K562 (cell line): Measurements from ENCODE around the gene ADGRB3. TPM values are rescaled to one million over a fixed set of nuclear protein-coding genes. Genes with fewer than 3 reads are reported as not detected.

Experiments used
- ATAC-seq: fragments of 200-7000 bp; cut with Tn5 transposase; 3 replicates; pipeline ENCODE4 v1.9.1; 2020; ENCODE audit warnings: moderate library complexity
- BruUV-seq: library from RNA; stranded (reverse); fragments of 400-500 nt; replicated peaks from 2 replicates; lab custom pipeline; 2021; lab: Mats Ljungman, UMichigan
- CTCF ChIA-PET: fragments of 300-600 bp; formaldehyde crosslinking; extraction: SDS; loops from one replicate; lab custom pipeline; 2021; ENCODE audit warnings: low intra/inter-chr PET ratio; lab: Yijun Ruan, JAX
- POLR2A ChIA-PET: fragments of 300-600, 350-650 bp; sonication (Branson Sonifier 250); formaldehyde crosslinking; extraction: SDS; loops from one replicate; lab custom pipeline; 2021; ENCODE audit warnings: antibody characterized with exemption, inconsistent platforms; lab: Yijun Ruan, JAX
- DNase-seq, 4 experiments: peaks; one replicate each; pipeline versions ENCODE4 v3.0.0 to v3.0.0-alpha.2; 2011 to 2018; ENCODE audit warnings: low spot score in 3 of 4, mixed read lengths in 3 of 4; ENCODE audit errors: extremely low read depth in 1 of 4
- FAIRE-seq: peaks from 2 replicates; lab custom pipeline; 2011; peaks lifted over from hg19 to GRCh38; lab: Jason Lieb, UNC
- H2AFZ ChIP-seq: 2 replicates; pipeline ENCODE4 v1.6.0; 2011; ENCODE audit warnings: low read depth, low read length, control low read depth, inconsistent platforms
- H3K27ac ChIP-seq: fragments of 200-600 bp; 3 replicates; pipeline ENCODE4 v1.8.0; 2011; ENCODE audit warnings: low read depth, mild to moderate bottlenecking, control low read depth, inconsistent platforms, low read length, moderate library complexity, mixed read lengths; ENCODE audit errors: extremely low read depth
- H3K27me3 ChIP-seq, 2 experiments: fragments of 300-600 bp in 1 of 2; 2 replicates in 1 of 2; 3 replicates in 1 of 2; pipeline versions ENCODE4 v1.6.0 to v1.8.0; 2011; ENCODE audit warnings: inconsistent platforms in 2 of 2, low read length in 2 of 2, mild to moderate bottlenecking in 1 of 2, mixed read lengths in 1 of 2, moderate library complexity in 1 of 2; ENCODE audit not compliant: control insufficient read depth in 2 of 2, insufficient read depth in 2 of 2
- H3K36me3 ChIP-seq: fragments of 300-600 bp; 3 replicates; pipeline ENCODE4 v1.8.0; 2011; ENCODE audit warnings: mild to moderate bottlenecking, low read length, inconsistent platforms; ENCODE audit not compliant: control insufficient read depth, insufficient read depth
- H3K4me1 ChIP-seq, 2 experiments: fragments of 200-600 bp in 1 of 2; replicated peaks in 1 of 2; 2 replicates in 1 of 2; 3 replicates in 1 of 2; pipeline versions ENCODE4 v1.5.1 to v1.8.0; 2011; ENCODE audit warnings: inconsistent platforms in 2 of 2, low read length in 2 of 2, mild to moderate bottlenecking in 1 of 2, mixed read lengths in 1 of 2, moderate library complexity in 1 of 2; ENCODE audit not compliant: control insufficient read depth in 2 of 2, insufficient read depth in 2 of 2
- H3K4me2 ChIP-seq: 2 replicates; pipeline ENCODE4 v1.6.1; 2011; ENCODE audit warnings: low read length, control low read depth, inconsistent platforms, mixed read lengths; ENCODE audit not compliant: insufficient read depth
- H3K4me3 ChIP-seq: fragments of 200-600 bp; sonication (generic), shearing (Covaris generic); 2 replicates; pipeline ENCODE4 v1.5.1; 2016; ENCODE audit warnings: control low read depth, inconsistent platforms
- H3K79me2 ChIP-seq: fragments of 200-600 bp; 3 replicates; pipeline ENCODE4 v1.8.0; 2011; ENCODE audit warnings: low read length, inconsistent platforms; ENCODE audit not compliant: control insufficient read depth, insufficient read depth
- H3K9ac ChIP-seq, 2 experiments: 2 replicates each; pipeline versions ENCODE4 v1.6.0 to v1.6.1; 2011; ENCODE audit warnings: low read depth in 2 of 2, low read length in 2 of 2, control low read depth in 1 of 2, inconsistent platforms in 1 of 2, mild to moderate bottlenecking in 1 of 2, mixed read lengths in 1 of 2; ENCODE audit not compliant: insufficient read depth in 1 of 2
- H3K9me1 ChIP-seq: one replicate; pipeline ENCODE4 v1.6.0; 2011; ENCODE audit warnings: inconsistent platforms, mild to moderate bottlenecking, low read length, moderate library complexity; ENCODE audit not compliant: control insufficient read depth, insufficient read depth
- H3K9me3 ChIP-seq: replicated peaks from 2 replicates; pipeline ENCODE4 v1.5.1; 2011; ENCODE audit warnings: low read depth, low read length, inconsistent platforms; ENCODE audit not compliant: control insufficient read depth, insufficient read depth
- H4K20me1 ChIP-seq: replicated peaks from 2 replicates; pipeline ENCODE4 v1.6.1; 2011; ENCODE audit warnings: low read length, inconsistent platforms, mixed read lengths; ENCODE audit not compliant: control insufficient read depth, insufficient read depth
- BCLAF1 ChIP-seq, 2 experiments: fragments of 450-650 bp in 1 of 2; IDR thresholded peaks; 2 replicates each; pipeline ENCODE4 v1.6.1; 2011 to 2017; ENCODE audit warnings: low read depth in 2 of 2, antibody characterized with exemption in 1 of 2, borderline replicate concordance in 1 of 2, low read length in 1 of 2, mild to moderate bottlenecking in 1 of 2, mixed read lengths in 1 of 2; ENCODE audit not compliant: control insufficient read depth in 1 of 2
- BCOR ChIP-seq: fragments of 450-650 bp; IDR thresholded peaks from 2 replicates; pipeline ENCODE4 v1.6.1; 2016
- CBX8 ChIP-seq: fragments of 200-600 bp; sonication (generic); IDR thresholded peaks from 2 replicates; pipeline ENCODE4 v1.6.1; 2012; ENCODE audit warnings: borderline replicate concordance, mixed run types, low read depth, mild to moderate bottlenecking, moderate library complexity, mixed read lengths, low read length, control low read depth, inconsistent platforms; ENCODE audit not compliant: poor library complexity, severe bottlenecking; ENCODE audit errors: extremely low read depth
- CREBBP ChIP-seq: IDR thresholded peaks from one replicate; pipeline ENCODE4 v1.6.1; 2012; ENCODE audit warnings: low read depth, mild to moderate bottlenecking, control low read depth, inconsistent platforms, low read length
- HES1 ChIP-seq: fragments of 450-650 bp; IDR thresholded peaks from 2 replicates; pipeline ENCODE4 v1.6.1; 2016; ENCODE audit warnings: low read depth, mild to moderate bottlenecking, moderate library complexity
- IRF9 ChIP-seq: fragments of 450-650 bp; IDR thresholded peaks from 2 replicates; pipeline ENCODE4 v1.6.1; 2016; ENCODE audit warnings: missing biosample characterization, missing genetic modification characterization
- KLF10 ChIP-seq: fragments of 250-450 bp; sonication (Bioruptor Pico); IDR thresholded peaks from 2 replicates; pipeline ENCODE4 v1.6.1; 2021; ENCODE audit warnings: matching md5 sums
- NRF1 ChIP-seq, 2 experiments: fragments of 450-650 bp; IDR thresholded peaks in 1 of 2; conservative IDR thresholded peaks in 1 of 2; 2 replicates each; pipeline ENCODE4 v1.6.1; 2014; ENCODE audit warnings: mild to moderate bottlenecking in 2 of 2
- PBX2 ChIP-seq, 2 experiments: IDR thresholded peaks in 1 of 2; conservative IDR thresholded peaks in 1 of 2; 2 replicates each; pipeline ENCODE4 v1.6.1; 2016; ENCODE audit warnings: low read depth in 2 of 2, mild to moderate bottlenecking in 1 of 2, missing compliant biosample characterization in 1 of 2, missing genetic modification characterization in 1 of 2, moderate library complexity in 1 of 2
- SIRT6 ChIP-seq: IDR thresholded peaks from one replicate; pipeline ENCODE4 v1.6.1; 2012; ENCODE audit warnings: low read depth, mild to moderate bottlenecking, control low read depth, inconsistent platforms, low read length, moderate library complexity
- SMC3 ChIP-seq: conservative IDR thresholded peaks from 2 replicates; pipeline ENCODE4 v1.6.1; 2011; ENCODE audit warnings: low read depth, low read length, improper control_type of control experiment; ENCODE audit not compliant: insufficient read depth
- TARDBP ChIP-seq: fragments of 450-650 bp; IDR thresholded peaks from 2 replicates; pipeline ENCODE4 v1.6.1; 2016
- USF1 ChIP-seq: sonication (generic); formaldehyde crosslinking; IDR thresholded peaks from 2 replicates; pipeline ENCODE4 v1.9.0; 2022; ENCODE audit warnings: mild to moderate bottlenecking, missing genetic modification reagents
- ZNF354B ChIP-seq: fragments of 250-450 bp; sonication (Bioruptor Pico); IDR thresholded peaks from 2 replicates; pipeline ENCODE4 v1.4.0; 2020
- WGBS: fragments of 100-300 bp; shearing (Covaris generic); methylation state at CpG from one replicate; pipeline ENCODE4 v1.1.6; 2016; ENCODE audit warnings: low coverage, mixed read lengths; ENCODE audit not compliant: insufficient coverage; ENCODE audit errors: missing lambda C conversion rate; 5-methylcytosine and 5-hydroxymethylcytosine counted together
- in situ Hi-C: fragments of 300-500 bp; cut with MboI; formaldehyde crosslinking; loops from 4 replicates; pipeline ENCODE4 v1.15.0; 2018; ENCODE audit warnings: inconsistent platforms, mixed read lengths
- intact Hi-C: fragments of 100-400 bp; cut with micrococcal nuclease; formaldehyde crosslinking; loops from 2 replicates; pipeline ENCODE4 v1.14.2; 2022
- polyA plus RNA-seq, 8 experiments: library from polyadenylated mRNA; depleted of rRNA in 4 of 8; stranded (reverse) in 5 of 8; unstranded in 3 of 8; fragments of >200 nt; fragmentation: Nextera tagmentation in 2 of 8; fragmentation: Illumina TruSeq in 1 of 8; extraction: Ambion mirVana in 2 of 8; extraction: Trizol in 1 of 8; gene quantifications; 2 replicates each; pipeline versions ENCODE4 v1.2.1 to v1.2.3, GENCODE V29; 2011 to 2014; ENCODE audit warnings: inconsistent platforms in 1 of 8, missing spikeins in 1 of 8
- total RNA-seq, 7 experiments: library from RNA; depleted of rRNA in 6 of 7; stranded (reverse); fragments of >200 nt in 6 of 7; fragmentation: Illumina TruSeq in 2 of 7; extraction: Trizol in 2 of 7; gene quantifications; 2 replicates each; pipeline versions ENCODE4 v1.2.1 to v1.2.3, GENCODE V29; 2011 to 2021; ENCODE audit warnings: low replicate concordance in 1 of 7

The ADGRB3 gene
- total and polyA plus RNA-seq, 9 of the 15 experiments (the other 6 are each of a cell fraction or from before 2014, with no cell fraction given) = 0.90 to 7.8 (median 2.4) TPM

DNA sequence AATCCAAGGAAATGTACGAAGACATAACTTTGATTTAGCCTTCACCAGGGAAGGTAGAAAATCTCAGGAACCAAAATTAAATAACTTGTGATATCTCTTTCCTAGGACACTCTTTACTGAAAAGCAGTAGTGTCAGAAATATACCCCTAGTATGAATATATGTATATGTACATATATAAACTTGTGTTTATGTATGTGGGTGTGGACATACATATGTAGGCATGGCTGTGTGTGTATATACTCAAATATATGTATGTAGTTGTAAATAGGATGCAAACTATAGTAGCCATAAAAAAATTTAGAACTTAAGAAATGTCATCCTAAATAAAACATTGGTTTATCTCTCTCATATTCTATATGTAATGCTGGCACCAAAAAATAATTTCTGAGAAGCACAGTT is 500.8 kb downstream of the ADGRB3 start:
- no peaks in the 10 kb centered on the region for H3K4me1 ChIP-seq
- H3K27ac ChIP-seq = no peak overlapping the region
- H2AFZ ChIP-seq = no peak overlapping the region
- in situ Hi-C loops (no loop called here), intact Hi-C loops (no loop called here)
- H4K20me1 ChIP-seq = no peaks in the 10 kb centered on the region
- H3K9me3 ChIP-seq = no peaks in the 10 kb centered on the region
- POLR2A ChIA-PET = no interaction called here
- WGBS = 6% methylated on average over 1 of the region's 1 CpG
- H3K9ac ChIP-seq = no peak overlapping the region
- no peak for FAIRE-seq
- no peak for DNase-seq
- no peak overlapping the region for H3K4me3 ChIP-seq
- CTCF ChIA-PET = no interaction called here
- no peaks in the 10 kb centered on the region for H3K9me1 ChIP-seq
- H3K27me3 ChIP-seq = no peaks in the 10 kb centered on the region
- H3K79me2 ChIP-seq = no peaks in the 10 kb centered on the region
- no peaks in the 10 kb centered on the region for H3K36me3 ChIP-seq
- no peak overlapping the region for H3K4me2 ChIP-seq
- BruUV-seq = no TSS peak
- no peak for ATAC-seq
- TF ChIP-seq BCOR = no peak
- TF ChIP-seq NRF1 (conservative IDR thresholded peaks at IDR 0.05 in 1 of 2, IDR thresholded peaks at IDR 0.05 in 1 of 2) = no peak
- TF ChIP-seq TARDBP = no peak
- TF ChIP-seq CBX8 = no peak
- no peak for TF ChIP-seq SMC3
- TF ChIP-seq BCLAF1 (IDR thresholded peaks at IDR 0.05; ENCODE audit: borderline replicate concordance in 1 of 2, control insufficient read depth in 1 of 2, low read depth in 2 of 2, low read length in 1 of 2) = no peak
- TF ChIP-seq USF1 = no peak
- TF ChIP-seq CREBBP = no peak
- no peak for TF ChIP-seq SIRT6
- no peak for TF ChIP-seq IRF9 (tag)
- no peak for TF ChIP-seq PBX2 (CRISPR knock-in tag; IDR thresholded peaks at IDR 0.05; ENCODE audit: low read depth)
- TF ChIP-seq PBX2 (tag; conservative IDR thresholded peaks at IDR 0.05; ENCODE audit: low read depth) = no peak
- no peak for TF ChIP-seq KLF10
- TF ChIP-seq HES1 = no peak
- no peak for TF ChIP-seq ZNF354B
